GM13977 (cell line): ENCODE data around the gene NABP2.
"Not testable (repeated sequence)": the region's sequence is repeated elsewhere in the genome, so short reads cannot be mapped to it uniquely, and the experiment has no call there.

ENCODE experiments used
- DNase-seq: peaks from one replicate; pipeline ENCODE4 v3.0.0; 2012; ENCODE audit warnings: low spot score
- in situ Hi-C: fragments of 300-500 bp; cut with MboI; formaldehyde crosslinking; loops from one replicate; pipeline ENCODE4 v1.12.0; 2022; ENCODE audit warnings: low sequenced_read_pairs, low pct_unique_long_range_greater_than_20kb, mixed read lengths, inconsistent platforms; ENCODE audit not compliant: unreplicated experiment
- TF ChIP-seq, protein P1 (sequence below): IDR thresholded peaks from 2 replicates; pipeline ENCODE4 v1.5.1; 2012; ENCODE audit warnings: mild to moderate bottlenecking, control low read depth; ENCODE audit not compliant: insufficient read depth; ENCODE audit errors: extremely low read depth, missing control alignments

NABP2 gene

DNA sequence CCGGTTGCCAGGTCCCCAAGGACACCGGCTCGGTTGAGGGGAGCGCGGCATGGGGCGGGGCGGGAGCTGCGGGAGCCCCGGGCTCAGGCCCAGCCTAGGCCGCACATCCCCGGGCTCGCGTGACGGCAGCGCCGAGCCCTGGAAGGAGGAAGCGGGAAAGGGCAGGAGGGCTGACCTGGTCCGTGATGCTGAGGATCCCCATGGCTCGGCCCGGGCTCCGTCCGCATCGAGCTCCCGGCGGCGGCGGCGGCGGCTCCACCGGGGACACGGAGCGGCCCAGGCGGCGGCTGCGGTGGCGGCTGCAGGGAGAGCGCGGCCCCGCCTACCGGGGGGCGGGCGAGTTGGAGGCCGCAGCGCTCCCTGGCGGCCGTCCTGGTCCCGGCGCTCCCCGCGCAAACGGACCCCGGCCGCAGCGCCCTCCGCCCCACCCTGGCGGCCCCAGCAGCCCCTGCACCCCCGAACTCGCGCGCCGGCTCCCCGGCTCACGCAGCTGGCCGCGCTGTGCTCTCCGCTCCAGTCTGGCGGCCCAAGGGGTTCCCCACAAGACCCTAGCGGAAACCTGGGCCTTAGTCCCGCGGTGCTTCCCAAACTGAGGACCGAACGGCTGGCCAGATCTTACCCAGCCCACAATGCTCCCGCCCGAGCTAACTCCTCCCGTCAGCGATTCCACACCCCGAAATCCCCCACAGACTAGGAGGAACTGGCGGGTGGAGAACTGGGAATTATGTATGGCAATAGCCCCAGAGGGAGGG is 34.1 kb downstream of the NABP2 start, which contains the start of gene ANKRD52:
Gene ANKRD52, minus strand, starts transcription at position 317 of the 752 bp plus-strand sequence. Its CDS starts 115 bp downstream, at position 202.
- in situ Hi-C loops = no loop called here

DNA sequence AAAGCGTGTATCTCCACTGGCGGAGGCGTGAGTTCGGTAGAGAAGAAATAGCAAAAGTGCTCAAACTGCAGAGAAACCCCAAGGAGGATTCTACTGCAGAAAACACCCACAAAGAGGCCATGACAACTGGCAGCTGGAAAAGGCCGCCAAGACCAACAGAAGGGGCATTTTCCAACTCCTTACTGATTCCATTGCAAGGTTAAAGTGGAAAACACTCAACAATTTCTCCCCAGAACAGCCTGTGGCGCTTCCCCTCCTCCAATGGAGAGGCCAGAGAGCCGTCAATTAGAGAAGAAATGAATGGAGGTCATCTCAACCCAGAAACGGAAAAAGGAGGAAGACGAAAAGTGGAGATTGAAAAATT is 34.7 kb downstream of the NABP2 start:
- in situ Hi-C loops = no loop called here
- DNase-seq = no peak
- TF ChIP-seq, protein P1, sequence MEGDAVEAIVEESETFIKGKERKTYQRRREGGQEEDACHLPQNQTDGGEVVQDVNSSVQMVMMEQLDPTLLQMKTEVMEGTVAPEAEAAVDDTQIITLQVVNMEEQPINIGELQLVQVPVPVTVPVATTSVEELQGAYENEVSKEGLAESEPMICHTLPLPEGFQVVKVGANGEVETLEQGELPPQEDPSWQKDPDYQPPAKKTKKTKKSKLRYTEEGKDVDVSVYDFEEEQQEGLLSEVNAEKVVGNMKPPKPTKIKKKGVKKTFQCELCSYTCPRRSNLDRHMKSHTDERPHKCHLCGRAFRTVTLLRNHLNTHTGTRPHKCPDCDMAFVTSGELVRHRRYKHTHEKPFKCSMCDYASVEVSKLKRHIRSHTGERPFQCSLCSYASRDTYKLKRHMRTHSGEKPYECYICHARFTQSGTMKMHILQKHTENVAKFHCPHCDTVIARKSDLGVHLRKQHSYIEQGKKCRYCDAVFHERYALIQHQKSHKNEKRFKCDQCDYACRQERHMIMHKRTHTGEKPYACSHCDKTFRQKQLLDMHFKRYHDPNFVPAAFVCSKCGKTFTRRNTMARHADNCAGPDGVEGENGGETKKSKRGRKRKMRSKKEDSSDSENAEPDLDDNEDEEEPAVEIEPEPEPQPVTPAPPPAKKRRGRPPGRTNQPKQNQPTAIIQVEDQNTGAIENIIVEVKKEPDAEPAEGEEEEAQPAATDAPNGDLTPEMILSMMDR = no peak

More for the DNA sequence above, 34.1 kb downstream of the NABP2 start, which contains the start of gene ANKRD52:
- TF ChIP-seq, protein P1 = peak; percentile 93
- peak; percentile 98 for DNase-seq

DNA sequence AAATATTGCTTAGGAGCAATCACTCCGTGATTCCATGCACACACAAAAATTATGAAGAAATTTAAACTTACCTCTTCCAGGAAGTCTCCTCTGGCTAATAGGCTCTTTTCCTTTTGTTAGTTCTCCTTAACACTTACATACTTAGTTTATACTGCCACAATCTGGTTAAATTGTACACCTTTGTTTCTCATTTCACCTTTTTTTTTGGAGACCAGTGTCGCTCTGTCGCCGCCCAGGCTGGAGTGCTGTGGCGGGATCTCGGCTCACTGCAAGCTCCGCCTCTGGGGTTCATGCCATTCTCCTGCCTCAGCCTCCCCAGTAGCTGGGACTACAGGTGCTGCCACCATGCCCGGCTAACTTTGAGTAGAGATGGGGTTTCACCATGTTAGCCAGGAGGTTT is 36.2 kb downstream of the NABP2 start:
- in situ Hi-C loops = no loop called here
- no peak for DNase-seq

DNA sequence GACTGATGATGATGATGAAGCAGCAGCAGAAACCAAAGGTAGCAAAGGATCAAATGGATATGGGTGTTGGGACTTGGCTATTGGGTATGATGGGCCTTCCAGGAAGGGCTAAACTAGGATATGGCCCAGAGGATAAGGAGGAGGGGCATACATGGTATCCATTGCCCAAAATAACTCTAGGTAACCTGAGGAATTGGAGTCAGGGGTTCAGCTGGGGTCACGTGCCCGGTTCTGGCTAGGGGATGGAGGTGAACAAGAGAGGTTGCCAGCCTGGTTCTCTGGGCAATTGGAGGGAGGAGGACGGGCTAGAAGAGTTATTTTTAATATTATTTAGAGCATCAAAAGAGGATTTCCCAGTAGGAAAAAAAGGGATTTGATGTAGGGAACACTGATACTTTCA is 36.8 kb downstream of the NABP2 start:
- in situ Hi-C loops = no loop called here
- DNase-seq = no peak
- TF ChIP-seq, protein P1 = no peak

More for the DNA sequence above, 36.2 kb downstream of the NABP2 start:
- TF ChIP-seq, protein P1 = no peak

DNA sequence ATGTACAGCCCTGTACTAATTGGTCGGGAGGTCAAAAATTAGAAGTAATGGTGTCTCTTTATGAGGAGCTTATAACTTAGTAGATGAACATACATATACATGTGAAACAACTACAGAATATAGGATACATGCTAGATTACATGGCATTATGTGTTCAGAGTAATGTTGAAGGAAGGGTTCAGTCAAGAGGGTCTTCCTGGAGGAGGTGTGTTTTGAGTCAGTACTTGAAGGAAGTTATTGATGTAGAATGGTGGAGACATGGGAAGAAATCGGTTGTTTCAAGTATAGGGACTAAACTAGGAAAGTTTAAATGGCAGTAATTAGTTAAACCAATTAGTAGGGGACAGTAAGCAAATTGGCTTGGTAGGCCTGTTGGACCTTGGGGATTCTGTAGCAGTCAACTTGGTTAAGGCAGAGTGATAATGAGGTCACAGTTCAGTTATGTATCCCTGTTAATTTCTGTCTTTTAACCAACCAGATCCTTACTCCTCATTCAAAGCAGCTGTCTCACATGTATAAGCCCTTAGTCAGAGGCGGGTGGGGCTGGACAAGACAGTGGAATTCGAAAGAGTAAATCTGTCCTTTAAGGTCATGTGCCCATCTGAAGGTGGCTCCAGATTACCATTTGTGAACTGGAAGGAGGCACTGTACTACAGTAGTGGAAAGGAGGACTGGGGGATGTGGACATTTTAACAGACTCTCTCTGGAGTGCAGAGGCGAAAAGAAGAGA is 37.5 kb downstream of the NABP2 start:
- in situ Hi-C loops = no loop called here
- DNase-seq = no peak
- TF ChIP-seq, protein P1 = no peak

DNA sequence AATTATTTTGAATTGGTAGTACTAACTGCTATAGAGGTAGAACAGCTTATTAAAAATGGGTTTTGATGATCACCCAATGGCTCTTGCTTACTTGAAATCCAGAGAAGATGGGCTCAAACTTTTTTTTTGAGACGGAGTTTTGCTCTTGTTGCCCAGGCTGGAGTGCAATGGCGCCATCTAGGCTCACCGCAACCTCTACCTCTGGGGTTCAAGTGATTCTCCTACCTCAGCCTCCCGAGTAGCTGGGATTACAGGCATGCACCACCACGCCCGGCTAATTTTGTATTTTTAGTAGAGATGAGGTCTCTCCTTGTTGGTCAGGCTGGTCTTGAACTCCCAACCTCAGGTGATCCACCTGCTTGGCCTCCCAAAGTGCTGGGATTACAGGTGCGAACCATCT is 38.8 kb downstream of the NABP2 start:
- DNase-seq, in situ Hi-C loops: not testable (repeated sequence)

DNA sequence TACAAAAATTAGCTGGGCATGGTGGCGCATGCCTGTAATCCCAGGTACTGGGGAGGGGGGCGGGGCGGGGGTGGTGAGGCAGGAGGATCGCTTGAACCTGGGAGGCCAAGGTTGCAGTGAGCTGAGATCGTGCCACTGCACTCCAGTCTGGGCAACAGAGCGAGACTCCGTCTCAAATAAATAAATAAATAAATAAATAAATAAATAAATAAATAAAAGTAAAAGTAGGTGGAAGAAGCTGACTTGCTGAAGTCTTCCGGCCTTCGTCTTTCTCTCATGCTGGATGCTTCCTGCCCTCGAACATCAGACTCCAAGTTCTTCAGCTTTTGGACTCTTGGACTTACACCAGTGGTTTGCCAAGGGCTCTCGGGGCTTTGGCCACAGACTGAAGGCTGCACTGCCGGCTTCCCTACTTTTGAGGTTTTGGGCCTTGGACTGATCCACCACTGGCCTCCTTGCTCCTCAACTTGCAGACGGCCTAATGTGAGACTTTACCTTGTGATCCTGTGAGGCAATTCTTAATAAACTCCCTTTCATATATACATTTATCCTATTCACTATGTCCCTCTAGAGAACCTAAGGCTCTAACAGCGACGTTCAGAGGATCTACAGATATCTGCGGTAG is 42.0 kb downstream of the NABP2 start:
- in situ Hi-C loops, DNase-seq: not testable (repeated sequence)
